NCI-H1694 (cell line): Measurements from ENCODE around the gene SLC25A6.
"Not testable (repeated sequence)": the region's sequence is repeated elsewhere in the genome, so short reads cannot be mapped to it uniquely, and the experiment has no call there.

Experiments
- DNase-seq: peaks from one replicate; lab custom pipeline; 2025; lab: John Stamatoyannopoulos, UW

Gene SLC25A6

DNA sequence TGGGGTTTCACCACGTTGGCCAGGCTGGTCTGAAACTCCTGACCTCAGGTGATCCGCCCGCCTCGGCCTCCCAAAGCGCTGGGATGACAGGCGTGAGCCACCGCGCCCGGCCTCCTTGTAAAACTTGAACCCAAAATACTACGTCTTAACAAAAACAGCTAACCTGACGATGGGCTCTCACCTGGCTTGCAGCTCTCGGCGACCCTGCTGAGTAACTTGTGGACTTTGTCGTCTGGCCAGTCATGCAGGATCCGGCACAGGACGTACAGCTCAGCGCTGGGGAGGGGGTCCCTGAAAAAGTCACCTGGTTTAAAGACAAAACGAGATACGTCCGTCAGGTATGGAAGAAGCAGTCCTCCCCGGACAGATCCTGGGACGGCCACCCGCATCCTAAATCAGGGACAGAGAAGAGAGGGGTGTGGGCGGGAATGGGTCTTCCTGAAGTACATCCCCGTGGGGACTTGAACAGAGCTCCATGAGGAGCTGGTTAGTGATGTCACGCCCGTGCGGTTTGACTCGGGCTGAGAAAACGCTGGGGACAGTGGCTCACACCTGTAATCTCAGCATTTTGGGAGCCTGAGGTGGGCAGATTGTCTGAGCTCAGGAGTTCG lies 20.7 kb upstream of the SLC25A6 start:
- DNase-seq: no peak

DNA sequence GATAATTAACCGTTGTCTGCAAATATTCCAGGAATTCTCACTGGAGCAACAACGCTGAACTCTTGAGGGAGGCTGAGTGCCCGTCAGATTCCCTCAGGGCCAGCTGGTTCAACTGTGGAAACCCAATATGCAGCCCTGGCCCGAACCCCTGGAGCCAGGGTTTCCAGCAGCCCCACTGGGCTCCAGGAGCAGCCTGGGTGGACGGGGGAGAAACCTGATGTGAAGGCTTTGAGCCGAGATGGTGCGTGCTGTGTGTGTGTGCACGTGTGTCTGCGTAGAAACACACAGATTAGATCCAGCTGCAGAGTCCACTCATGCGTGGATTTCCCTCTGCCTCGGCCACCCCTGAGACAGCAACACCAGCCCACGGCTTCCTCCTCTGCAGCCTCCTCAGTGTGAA lies 19.4 kb upstream of the SLC25A6 start:
- DNase-seq: no peak

DNA sequence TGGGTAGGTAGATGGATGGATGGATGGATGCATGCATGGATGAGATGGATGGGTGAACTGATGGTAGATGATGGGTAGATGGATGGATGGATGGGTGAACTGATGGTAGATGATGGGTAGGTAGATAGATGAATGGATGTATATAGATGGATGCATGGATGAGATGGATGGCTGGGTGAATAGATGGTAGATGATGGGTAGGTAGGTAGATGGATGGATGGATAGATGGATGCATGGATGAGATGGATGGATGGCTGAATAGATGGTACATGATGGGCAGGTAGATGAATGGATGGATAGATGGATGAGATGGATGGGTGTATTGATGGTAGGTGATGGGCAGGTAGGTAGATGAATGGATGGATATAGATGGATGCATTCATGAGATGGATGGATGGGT lies 15.1 kb upstream of the SLC25A6 start:
- no peak for DNase-seq

DNA sequence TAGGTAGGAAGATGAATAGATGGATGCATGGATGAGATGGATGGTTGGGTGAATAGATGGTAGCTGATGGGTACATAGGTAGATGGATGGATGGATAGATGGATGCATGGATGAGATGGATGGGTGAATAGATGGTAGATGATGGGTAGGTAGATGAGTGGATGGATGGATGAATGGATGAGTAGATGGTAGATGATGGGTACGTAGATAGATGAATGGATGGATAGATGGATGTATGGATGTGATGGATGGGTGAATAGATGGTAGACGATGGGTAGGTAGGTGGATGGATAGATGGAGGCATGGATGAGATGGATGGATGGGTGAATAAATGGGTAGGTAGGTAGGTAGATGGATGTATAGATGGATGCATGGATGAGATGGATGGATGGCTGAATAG lies 13.9 kb upstream of the SLC25A6 start:
- not testable (repeated sequence) for DNase-seq

DNA sequence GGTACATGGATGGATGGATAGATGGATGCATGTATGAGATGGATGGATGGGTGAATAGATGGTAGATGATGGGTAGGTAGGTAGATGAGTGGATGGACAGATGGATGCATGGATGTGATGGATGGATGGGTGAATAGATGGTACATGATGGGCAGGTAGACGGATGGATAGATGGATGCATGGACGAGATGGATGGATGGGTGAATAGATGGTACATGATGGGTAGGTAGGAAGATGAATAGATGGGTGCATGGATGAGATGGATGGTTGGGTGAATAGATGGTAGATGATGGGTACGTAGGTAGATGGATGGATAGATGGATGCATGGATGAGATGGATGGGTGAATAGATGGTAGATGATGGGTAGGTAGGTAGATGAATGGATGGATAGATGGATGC lies 12.0 kb upstream of the SLC25A6 start:
- DNase-seq: not testable (repeated sequence)

DNA sequence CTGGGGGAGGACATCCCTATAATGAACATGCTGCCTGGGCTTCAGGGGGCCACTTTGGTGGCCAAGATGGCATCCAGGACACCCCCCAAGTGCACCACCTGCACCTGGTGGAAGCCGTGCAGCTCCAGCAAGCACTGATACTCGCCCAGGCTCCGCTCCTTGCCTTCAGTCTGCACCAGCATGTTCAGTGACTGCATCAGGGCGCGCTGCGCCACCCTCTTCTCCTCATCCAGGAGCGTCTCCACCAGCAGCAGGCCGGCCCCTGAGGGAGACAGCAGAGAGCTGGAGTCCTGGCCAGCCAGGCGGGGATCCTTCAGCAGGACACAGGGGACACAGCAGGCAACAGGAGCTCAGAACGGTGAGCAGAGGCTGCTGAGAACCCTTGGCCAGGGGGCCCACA lies 11.3 kb upstream of the SLC25A6 start:
- no peak for DNase-seq

DNA sequence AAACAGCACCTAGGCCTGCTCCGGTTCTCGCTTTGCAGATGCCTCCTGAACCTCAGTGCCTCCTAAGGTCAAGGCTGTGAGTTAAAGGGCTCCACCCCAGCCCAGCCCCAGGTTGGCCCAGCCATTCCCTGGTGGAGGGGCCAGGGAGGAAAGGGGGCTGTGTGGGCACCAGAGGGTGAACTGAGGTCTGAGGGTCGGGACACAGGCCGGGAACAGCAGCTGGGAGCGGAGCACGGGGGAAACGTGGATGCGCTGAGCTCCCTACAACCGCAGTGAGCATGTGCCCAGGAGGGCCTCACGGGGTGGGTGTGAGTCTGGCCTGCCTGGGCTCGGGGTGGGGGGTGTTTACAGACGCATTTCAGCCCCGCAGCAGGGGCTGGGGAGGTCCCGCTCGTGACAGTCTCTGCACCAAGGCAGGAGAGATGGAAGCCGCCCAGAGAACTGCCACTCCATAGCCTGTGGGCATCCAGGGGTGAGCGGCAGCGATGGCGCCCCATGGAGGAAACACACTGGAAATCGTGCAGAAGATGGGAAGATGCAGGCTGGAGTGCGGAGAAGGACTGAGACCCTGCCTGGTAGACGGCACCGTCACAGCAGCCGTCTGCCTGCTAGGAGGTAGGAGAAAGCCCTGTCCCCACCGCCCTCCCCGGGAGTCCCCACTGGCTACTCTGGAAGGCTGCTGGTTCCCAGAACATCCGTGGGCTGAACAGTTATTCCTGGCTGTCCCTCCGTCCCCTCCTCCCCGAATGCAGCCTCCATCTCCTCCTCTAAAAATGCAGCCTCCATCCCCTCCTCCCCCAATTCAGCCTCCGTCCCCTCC lies 9.9 kb upstream of the SLC25A6 start:
- DNase-seq: no peak

DNA sequence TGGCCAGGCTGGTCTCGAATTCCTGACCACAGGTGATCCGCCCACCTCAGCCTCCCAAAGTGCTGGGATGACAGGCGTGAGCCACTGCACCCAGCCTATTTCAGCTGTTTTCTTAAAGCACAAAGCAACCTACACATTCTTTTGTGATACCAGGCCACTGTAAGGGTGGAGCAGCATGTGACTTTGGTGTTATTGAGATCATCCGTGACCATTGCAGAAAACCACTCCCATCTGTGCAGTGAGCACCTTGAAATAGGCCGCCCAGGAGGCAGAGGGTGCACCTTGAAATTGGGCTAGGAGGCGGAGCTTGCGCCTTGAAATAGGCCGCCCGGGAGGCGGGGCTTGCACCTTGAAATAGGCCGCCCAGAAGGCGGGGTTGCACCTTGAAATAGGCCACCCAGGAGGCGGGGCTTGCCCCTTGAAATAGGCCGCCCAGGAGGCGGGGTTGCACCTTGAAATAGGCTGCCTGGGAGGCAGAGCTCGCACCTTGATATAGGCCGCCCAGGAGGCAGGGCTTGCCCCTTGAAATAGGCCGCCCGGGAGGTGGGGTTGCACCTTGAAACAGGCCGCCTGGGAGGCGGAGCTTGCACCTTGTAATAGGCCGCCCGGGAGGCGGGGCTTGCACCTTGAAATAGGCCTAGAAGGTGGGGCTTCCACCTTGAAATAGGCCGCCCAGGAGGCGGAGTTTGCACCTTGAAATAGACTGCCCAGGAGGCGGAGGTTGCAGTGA lies 9.0 kb upstream of the SLC25A6 start:
- no peak for DNase-seq

DNA sequence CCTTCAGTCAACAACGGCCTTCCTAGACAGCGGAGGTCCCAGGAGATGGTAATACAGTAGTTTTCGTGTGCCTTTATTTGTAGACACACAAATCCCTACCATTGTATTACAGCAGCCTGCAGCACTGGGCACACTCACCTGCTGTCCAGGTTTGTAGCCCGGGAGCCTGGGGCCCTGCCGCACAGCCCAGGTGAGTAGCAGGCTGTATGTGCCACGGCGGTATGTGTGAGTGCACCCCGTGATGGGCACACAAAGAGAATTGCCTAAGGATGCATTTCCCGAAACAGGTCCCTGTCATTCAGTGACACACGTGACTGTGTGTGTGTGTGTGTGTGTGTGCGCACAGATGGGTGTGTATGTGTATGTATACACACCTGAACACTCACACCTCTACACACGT lies 8.1 kb upstream of the SLC25A6 start:
- DNase-seq: no peak

DNA sequence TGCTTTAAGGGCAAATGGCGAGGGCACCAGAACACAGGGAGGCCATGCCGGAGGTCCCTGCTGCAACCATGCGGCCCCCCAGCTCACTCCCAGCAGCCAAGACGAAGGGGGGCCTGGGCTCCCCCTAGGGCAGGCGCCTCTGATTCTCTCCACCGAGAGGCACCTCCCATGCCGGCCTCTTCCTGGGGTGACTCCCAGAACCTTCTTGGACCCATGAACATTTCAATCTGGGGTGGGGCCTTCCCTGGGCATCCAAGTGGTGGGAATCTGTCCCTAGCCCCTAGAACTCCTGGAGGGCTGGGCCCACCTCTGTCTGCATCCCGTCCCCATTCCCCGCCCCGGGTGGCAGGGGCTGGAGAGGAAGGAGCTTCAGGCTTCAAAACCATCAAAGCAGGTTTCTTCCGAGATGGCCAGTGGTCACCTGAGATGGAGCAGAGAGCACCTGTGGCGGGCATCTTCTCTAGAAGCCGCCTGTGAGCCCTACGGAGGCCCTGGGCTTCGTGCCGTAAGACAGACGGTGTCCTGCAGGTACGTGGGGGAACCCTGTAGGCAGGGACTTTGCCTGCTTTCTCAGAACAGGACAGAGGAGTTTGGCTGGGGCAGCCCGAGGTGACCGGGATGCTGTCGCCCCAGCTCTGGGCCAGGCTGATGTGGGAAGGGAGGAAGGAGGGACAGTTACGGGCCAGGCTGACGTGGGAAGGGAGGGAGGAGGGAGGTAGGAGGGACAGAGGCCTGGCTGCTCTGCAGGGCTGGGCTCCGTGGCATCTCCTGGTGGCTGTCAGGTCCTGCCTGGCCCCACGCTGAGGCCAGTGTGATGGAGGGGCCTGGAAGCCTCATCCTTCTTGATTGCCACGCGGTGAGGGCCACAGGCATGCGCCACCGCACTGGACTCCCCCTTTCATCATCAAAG lies 6.8 kb upstream of the SLC25A6 start:
- DNase-seq: no peak

DNA sequence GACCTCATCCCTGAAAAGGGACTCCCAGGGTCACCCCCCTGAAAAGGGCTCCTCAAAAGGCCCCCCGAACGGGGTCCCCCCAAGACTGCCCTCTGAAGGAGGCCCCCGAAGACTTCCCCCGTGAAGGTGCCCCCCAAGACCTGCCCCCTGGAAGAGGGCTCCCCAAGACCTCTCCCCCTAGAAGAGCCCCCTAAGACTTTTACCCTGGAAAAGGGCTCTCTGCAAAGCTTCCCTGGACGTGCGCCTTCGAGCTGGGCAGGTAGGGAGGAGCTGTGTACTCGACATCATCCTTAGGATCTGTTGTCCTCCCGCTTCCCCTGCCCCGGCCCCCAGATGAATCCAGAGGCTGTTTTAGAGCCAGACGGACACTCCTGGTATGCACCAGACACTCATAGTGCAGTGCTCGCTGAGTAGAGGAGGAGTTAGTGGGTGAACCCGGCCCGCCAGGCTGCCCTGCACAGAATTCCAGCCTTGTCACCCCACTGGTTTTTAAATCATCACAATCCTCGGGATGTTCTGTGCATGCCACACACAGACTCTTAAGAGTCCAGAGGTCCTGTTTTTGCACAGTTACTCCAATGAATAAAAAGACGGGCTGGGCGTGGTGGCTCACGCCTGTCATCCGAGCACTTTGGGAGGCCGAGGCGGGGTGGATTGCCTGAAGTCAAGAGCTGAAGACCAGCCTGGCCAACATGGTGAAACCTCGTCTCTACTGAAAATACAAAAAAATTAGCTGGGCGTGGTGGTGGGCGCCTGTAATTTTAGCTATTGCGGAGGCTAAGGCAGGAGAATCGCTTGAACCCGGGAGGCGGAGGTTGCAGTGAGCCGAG lies 5.7 kb upstream of the SLC25A6 start:
- no peak for DNase-seq

DNA sequence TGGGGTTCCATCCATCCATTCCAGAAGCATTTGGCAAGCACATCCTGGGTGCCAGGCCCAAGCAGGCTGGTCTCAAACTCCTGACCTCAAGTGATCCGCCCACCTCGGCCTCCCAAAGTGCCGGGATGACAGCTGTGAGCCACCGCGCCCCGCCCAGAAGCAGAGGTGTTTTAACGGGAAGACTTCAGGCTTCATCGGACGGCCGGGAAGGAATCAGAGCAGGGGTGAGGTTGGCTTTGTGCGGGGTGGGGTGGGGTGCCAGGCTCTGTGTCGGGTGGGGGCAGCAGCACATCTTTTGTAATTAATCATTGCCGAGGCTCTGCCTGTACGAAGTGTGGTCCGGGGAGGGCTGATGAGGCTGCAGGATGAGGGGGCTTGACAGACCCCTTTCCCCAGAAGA lies 5.1 kb upstream of the SLC25A6 start:
- DNase-seq: no peak

DNA sequence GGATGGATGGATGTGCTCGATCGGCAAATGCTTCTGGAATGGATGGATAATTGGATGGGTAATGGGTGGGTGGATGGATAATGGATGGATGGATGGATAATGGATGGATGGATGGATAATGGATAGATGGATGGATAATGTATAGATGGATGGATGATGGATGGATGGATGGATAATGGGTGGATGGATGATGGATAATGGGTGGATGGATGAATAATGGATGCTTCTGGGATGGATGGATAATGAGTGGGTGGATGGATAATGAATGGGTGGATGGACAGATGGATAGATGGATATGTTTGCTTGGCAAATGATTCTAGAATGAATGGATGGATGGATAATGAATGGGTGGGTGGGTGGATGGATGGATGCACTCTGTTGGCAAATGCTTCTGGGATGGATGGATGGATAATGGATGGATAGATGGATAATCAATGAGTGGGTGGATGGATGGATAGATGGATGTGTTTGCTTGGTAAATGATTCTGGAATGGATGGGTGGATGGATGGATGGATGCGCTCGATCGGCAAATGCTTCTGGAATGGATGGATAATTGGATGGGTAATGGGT lies 3.8 kb upstream of the SLC25A6 start:
- DNase-seq: no peak

DNA sequence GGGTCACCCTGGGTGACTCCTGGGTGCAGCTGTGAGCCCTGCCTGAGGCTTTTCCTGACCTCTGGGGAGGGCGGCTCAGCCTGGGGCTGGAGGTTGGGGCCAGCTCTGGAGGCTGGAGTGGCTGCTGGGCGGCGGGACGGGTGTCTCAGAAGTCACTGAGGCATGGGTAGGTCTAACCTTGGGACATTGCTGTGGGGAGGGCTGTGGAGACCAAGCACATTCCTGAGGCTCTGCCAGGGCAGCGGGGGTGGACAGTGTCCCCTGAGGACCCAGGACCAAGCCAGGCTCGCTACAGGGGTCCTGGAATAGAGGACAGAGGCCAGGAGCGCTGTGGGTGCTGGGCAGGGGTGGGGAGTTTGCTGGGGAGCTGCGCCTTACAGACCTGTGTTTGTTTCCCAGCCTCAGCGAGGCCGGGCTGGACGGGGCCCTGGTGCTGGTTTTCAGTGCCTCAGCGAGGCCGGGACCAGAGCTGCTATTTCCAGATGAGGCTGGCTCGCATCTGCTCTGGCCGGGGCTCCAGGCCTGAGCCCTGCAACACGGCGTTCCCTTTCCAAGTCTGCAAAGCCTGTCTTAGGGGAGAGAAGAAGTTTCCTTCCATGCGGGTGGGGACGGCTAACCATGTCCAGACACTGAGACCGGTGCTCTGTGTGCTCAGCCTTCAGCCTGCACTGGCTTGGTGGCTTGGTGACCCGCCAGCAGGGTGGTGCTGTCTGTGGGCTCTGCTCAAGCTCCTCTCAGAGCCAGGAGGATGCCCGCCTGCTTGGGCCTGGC lies 3.0 kb upstream of the SLC25A6 start:
- no peak for DNase-seq

DNA sequence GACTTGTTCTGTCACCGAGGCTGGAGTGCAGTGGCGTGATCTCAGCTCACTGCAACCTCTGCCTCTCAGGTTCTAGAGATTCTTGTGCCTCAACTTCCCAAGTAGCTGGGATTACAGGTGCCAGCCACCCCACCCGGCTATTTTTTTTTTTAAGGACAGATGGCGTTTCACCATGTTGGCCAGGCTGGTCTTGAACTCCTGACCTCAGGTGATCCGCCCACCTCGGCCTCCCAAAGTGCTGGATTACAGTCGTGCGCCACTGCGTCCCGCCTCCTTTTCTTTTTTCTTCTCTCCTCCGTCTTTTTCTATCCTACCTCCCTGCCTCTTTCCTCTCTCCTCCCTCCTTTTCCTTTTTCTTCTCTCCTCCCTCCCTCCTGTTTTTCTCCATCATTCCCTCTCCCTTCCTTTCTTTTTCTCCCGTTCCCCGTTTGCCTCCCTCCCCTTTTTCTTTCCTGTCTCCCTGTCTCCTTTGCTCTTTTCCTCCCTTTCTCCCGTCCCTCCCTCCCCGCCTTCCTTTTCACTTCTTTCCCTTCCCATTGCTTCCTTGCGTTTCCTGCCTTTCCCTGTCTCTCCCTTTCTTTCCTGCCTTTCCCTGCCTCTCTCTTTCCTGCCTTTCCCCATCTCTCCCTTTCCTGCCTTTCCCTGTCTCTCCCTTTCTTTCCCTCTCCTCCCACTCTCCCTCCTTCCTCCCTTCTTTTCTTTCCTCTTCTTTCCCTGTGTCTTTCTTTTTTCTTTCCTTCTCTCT lies 2.1 kb upstream of the SLC25A6 start:
- no peak for DNase-seq

DNA sequence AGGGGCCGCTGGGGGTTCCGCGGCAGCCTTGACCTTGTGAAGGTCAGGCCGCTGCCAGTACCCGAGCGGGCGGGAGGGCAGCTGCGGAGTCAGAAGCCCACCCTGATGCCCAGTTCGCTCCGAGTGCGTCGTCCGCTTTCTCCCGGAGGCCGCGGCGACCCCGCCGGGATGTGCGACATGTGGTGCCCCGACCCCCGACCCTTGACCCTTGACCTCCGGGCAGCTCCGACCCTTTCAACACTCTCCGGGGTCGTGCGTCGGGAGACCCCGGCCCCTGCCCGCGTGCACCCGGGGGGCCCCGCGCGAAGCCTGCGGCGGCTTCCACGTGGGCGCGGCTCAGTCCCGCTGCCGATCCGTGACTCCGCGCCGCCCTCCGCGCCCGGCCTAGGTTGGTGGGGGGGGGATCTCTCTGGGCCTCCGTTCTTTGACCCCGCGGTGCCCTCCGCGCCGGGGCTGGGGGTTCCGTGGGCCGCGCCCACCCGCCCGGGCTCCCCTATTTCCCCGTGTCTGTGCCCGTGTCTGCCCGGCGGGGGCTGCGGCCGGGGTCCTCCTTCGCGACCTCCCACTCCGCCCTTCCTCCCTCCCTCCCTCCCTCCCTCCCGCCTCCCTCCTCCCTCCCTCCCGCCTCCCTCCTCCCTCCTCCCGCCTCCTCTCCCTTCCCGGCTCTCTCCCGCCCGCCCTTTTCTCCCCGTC lies 609 bp upstream of the SLC25A6 start:
- no peak for DNase-seq

DNA sequence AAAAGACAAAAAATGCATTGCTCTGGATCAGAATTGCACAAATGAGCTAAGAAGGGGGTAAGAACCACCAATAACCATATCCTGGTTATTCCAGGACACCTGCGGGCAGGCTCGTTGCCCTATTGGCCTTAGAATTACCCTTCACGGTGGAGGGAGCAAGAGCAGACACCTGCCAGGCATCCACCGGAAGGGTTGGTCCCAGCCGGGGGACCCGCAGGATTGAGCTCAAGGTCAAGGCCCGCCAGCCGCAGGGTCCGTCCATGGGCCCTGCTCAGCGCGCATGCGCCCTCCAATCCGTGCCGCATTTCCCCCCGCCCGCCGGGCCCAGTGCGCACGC lies 575 bp downstream of the SLC25A6 start:
- no peak for DNase-seq

DNA sequence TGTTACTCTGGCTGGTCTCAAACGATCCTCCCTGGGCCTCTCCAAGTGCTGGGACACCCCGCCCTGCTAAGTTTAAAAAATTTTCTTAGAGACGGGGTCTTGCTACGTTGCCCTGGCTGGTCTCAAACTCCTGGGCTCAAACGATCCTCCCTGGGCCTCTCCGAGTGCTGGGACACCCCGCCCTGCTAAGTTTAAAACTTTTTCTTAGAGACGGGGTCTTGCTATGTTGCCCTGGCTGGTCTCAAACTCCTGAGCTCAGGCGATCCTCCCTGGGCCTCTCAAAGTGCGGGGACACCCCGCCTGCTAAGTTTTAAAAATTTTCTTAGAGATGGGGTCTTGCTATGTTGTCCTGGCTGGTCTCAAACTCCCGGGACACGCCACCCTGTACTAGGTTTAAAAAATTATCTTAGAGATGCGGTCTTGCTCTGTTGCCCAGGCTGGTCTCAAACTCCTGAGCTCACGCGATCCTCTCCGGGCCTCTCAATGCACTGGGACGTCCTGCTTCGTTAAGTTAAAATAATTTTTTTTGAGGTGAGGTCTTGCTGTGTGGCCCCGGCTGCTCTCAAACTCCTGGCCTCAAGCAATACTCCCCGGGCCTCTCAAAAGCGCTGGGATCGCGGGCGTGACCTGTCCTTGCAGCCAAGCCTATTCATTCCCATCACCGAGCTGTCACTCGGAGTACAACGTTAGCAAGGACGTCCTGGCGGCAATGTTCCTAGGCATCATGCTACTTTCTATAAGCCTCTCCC lies 1.1 kb downstream of the SLC25A6 start:
- no peak for DNase-seq
